ENCODE data around the gene IFIT2. TPM values are rescaled to one million over a fixed set of nuclear protein-coding genes. Genes with fewer than 3 reads are reported as not detected.
"Not testable (repeated sequence)": the region's sequence is repeated elsewhere in the genome, so short reads cannot be mapped to it uniquely, and the experiment has no call there.

IFIT2 gene
- total and polyA plus RNA-seq, 2 experiments from 2014 or later: 0.10 TPM; not detected in 1

DNA sequence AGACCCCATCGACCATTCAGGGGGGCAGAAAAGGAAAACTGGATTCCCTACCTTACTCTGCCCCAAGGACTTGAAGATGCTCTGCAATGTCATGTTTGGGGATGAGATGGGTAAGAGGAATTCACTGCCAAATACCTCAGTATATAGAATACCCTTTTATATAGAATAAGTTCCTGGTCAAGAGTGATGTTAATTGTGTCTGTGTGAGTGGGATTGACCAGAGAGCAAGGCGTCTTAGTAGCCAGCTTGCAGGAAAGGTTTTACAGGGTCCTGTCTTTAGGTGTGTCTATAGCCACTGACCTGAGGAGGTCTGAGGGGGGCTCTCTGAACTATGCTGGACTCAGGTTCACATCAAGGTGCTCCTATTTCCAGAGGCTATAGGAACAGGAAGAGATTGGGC lies 27.3 kb downstream of the IFIT2 start (continued):
- TF ChIP-seq, protein P1, sequence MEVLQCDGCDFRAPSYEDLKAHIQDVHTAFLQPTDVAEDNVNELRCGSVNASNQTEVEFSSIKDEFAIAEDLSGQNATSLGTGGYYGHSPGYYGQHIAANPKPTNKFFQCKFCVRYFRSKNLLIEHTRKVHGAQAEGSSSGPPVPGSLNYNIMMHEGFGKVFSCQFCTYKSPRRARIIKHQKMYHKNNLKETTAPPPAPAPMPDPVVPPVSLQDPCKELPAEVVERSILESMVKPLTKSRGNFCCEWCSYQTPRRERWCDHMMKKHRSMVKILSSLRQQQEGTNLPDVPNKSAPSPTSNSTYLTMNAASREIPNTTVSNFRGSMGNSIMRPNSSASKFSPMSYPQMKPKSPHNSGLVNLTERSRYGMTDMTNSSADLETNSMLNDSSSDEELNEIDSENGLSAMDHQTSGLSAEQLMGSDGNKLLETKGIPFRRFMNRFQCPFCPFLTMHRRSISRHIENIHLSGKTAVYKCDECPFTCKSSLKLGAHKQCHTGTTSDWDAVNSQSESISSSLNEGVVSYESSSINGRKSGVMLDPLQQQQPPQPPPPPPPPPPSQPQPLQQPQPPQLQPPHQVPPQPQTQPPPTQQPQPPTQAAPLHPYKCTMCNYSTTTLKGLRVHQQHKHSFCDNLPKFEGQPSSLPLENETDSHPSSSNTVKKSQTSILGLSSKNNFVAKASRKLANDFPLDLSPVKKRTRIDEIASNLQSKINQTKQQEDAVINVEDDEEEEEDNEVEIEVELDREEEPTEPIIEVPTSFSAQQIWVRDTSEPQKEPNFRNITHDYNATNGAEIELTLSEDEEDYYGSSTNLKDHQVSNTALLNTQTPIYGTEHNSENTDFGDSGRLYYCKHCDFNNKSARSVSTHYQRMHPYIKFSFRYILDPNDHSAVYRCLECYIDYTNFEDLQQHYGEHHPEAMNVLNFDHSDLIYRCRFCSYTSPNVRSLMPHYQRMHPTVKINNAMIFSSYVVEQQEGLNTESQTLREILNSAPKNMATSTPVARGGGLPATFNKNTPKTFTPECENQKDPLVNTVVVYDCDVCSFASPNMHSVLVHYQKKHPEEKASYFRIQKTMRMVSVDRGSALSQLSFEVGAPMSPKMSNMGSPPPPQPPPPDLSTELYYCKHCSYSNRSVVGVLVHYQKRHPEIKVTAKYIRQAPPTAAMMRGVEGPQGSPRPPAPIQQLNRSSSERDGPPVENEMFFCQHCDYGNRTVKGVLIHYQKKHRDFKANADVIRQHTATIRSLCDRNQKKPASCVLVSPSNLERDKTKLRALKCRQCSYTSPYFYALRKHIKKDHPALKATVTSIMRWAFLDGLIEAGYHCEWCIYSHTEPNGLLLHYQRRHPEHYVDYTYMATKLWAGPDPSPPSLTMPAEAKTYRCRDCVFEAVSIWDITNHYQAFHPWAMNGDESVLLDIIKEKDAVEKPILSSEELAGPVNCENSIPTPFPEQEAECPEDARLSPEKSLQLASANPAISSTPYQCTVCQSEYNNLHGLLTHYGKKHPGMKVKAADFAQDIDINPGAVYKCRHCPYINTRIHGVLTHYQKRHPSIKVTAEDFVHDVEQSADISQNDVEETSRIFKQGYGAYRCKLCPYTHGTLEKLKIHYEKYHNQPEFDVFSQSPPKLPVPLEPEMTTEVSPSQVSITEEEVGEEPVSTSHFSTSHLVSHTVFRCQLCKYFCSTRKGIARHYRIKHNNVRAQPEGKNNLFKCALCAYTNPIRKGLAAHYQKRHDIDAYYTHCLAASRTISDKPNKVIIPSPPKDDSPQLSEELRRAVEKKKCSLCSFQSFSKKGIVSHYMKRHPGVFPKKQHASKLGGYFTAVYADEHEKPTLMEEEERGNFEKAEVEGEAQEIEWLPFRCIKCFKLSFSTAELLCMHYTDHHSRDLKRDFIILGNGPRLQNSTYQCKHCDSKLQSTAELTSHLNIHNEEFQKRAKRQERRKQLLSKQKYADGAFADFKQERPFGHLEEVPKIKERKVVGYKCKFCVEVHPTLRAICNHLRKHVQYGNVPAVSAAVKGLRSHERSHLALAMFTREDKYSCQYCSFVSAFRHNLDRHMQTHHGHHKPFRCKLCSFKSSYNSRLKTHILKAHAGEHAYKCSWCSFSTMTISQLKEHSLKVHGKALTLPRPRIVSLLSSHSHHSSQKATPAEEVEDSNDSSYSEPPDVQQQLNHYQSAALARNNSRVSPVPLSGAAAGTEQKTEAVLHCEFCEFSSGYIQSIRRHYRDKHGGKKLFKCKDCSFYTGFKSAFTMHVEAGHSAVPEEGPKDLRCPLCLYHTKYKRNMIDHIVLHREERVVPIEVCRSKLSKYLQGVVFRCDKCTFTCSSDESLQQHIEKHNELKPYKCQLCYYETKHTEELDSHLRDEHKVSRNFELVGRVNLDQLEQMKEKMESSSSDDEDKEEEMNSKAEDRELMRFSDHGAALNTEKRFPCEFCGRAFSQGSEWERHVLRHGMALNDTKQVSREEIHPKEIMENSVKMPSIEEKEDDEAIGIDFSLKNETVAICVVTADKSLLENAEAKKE (CRISPR knock-in tag; IDR thresholded peaks at IDR 0.05): no peak
- TF ChIP-seq ZNF114 (CRISPR knock-in tag; IDR thresholded peaks at IDR 0.05) (no peak), JUNB (IDR thresholded peaks at IDR 0.05; ENCODE audit: unreplicated experiment) (no peak)

DNA sequence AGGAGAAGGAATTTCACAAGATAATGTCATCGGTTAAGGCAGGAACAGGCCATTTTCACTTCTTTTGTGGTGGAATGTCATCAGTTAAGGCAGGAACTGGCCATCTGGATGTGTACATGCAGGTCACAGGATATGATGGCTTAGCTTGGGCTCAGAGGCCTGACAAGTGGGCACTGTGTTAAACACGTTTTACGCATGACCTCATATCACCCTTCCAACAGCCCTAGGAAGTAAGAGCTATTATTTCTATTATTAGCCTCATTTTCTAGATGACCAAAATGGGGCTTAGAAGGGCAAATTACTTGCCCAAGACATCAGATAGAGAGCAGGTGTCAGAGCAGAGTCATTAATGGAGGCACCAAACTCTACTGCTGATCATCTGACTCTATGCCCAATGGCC lies 28.2 kb downstream of the IFIT2 start:
- H2AFZ ChIP-seq; H3K36me3 Mint-ChIP-seq (ENCODE audit: low read depth); H3K79me2 ChIP-seq (replicated peaks; ENCODE audit: insufficient read depth); H3K4me3 ChIP-seq; H3F3A ChIP-seq (replicated peaks; ENCODE audit: low read depth); H3K27ac ChIP-seq (ENCODE audit: low read depth); ATAC-seq; H3K4me3 Mint-ChIP-seq; H3K4me2 ChIP-seq; H3K36me3 ChIP-seq (ENCODE audit: insufficient read depth); H4K20me1 ChIP-seq (replicated peaks; ENCODE audit: insufficient read depth); DNase-seq (ENCODE audit: low spot score); H3K27me3 ChIP-seq (ENCODE audit: insufficient read depth); H3K9me3 Mint-ChIP-seq; H3K9me2 ChIP-seq (ENCODE audit: insufficient read depth): not testable (repeated sequence)
- peaks cover 17% of the 10 kb centered on the region for H3K27me3 Mint-ChIP-seq (ENCODE audit: insufficient read depth, low read depth, poor library complexity)
- H3K27ac Mint-ChIP-seq: peak overlapping the region; percentile 60
- peaks cover 50% of the 10 kb centered on the region for H3K4me1 Mint-ChIP-seq
- H3K4me1 ChIP-seq (ENCODE audit: insufficient read depth): peaks cover 39% of the 10 kb centered on the region

DNA sequence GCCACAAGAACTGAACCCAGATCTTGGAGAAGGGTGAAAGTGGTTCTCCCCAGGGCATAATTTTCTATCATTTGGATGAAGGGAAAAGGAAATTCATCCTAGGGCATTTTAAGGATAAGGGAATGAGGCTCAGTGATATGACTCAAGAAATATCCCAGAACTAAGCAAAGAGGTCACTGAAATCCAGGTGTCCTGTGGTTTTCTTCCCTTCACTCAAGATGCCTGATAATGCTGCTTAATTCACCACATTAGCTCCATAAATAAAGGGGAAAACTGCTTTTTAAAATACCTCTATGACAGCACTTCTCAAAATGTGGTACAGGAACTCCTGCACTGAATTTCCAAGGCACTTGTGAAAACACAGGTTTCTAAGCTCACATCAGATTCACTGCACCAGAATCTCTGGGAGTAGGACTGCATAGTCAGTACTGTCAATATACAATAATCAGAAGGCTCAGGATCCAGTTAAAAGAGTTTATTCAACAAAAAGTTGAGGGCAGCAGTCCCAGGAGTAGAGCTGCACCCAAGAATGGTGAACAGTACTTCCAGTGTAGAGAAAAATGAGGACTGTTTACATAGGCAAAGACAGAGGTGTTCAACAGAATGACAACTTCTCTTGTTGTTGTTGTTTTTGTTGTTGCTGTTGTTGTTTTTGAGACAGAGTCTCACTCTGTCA lies 28.8 kb downstream of the IFIT2 start:
- Mint-ChIP-seq H3K36me3 (ENCODE audit: low read depth) (no peaks in the 10 kb centered on the region), H3K4me3 (no peak overlapping the region), H3K9me3 (no peaks in the 10 kb centered on the region; the same call in 2 of the 3 replicates), H3K27me3 (ENCODE audit: insufficient read depth, low read depth, poor library complexity) (peaks cover 17% of the 10 kb centered on the region), H3K4me1 (peaks cover 50% of the 10 kb centered on the region), H3K27ac (0 out of 2 replicates have a peak overlapping the region, but pooled peaks have one; percentile 32)
- ATAC-seq (no peak), DNase-seq (ENCODE audit: low spot score) (no peak)
- Histone ChIP-seq H4K20me1 (replicated peaks; ENCODE audit: insufficient read depth) (no peaks in the 10 kb centered on the region), H3K4me3 (no peak overlapping the region), H3K27ac (ENCODE audit: low read depth) (peak overlapping the region; percentile 33; the same call in 1 of the 2 replicates), H3F3A (replicated peaks; ENCODE audit: low read depth) (no peaks in the 10 kb centered on the region; the same call in 1 of the 2 replicates), H3K79me2 (replicated peaks; ENCODE audit: insufficient read depth) (no peaks in the 10 kb centered on the region), H3K27me3 (ENCODE audit: insufficient read depth) (no peaks in the 10 kb centered on the region), H3K4me1 (ENCODE audit: insufficient read depth) (peaks cover 39% of the 10 kb centered on the region), H3K9me2 (ENCODE audit: insufficient read depth) (no peaks in the 10 kb centered on the region; the same call in 1 of the 2 replicates), H3K36me3 (ENCODE audit: insufficient read depth) (no peaks in the 10 kb centered on the region), H2AFZ (no peak overlapping the region), H3K4me2 (no peak overlapping the region)
- TF ChIP-seq EZH2 (IDR thresholded peaks at IDR 0.05; ENCODE audit: low read depth, unreplicated experiment) (no peak), ZNF114 (CRISPR knock-in tag; IDR thresholded peaks at IDR 0.05) (no peak), EZH2phosphoT487 (IDR thresholded peaks at IDR 0.05; ENCODE audit: unreplicated experiment) (no peak), POLR2AphosphoS5 (IDR thresholded peaks at IDR 0.05; ENCODE audit: low read depth) (no peak), ZNF331 (CRISPR knock-in tag; IDR thresholded peaks at IDR 0.05; ENCODE audit: low read depth) (no peak), CREB1 (CRISPR knock-in tag; IDR thresholded peaks at IDR 0.05; ENCODE audit: low read depth) (no peak)
- TF ChIP-seq, protein P2, sequence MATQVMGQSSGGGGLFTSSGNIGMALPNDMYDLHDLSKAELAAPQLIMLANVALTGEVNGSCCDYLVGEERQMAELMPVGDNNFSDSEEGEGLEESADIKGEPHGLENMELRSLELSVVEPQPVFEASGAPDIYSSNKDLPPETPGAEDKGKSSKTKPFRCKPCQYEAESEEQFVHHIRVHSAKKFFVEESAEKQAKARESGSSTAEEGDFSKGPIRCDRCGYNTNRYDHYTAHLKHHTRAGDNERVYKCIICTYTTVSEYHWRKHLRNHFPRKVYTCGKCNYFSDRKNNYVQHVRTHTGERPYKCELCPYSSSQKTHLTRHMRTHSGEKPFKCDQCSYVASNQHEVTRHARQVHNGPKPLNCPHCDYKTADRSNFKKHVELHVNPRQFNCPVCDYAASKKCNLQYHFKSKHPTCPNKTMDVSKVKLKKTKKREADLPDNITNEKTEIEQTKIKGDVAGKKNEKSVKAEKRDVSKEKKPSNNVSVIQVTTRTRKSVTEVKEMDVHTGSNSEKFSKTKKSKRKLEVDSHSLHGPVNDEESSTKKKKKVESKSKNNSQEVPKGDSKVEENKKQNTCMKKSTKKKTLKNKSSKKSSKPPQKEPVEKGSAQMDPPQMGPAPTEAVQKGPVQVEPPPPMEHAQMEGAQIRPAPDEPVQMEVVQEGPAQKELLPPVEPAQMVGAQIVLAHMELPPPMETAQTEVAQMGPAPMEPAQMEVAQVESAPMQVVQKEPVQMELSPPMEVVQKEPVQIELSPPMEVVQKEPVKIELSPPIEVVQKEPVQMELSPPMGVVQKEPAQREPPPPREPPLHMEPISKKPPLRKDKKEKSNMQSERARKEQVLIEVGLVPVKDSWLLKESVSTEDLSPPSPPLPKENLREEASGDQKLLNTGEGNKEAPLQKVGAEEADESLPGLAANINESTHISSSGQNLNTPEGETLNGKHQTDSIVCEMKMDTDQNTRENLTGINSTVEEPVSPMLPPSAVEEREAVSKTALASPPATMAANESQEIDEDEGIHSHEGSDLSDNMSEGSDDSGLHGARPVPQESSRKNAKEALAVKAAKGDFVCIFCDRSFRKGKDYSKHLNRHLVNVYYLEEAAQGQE (IDR thresholded peaks at IDR 0.05; ENCODE audit: unreplicated experiment): no peak

Data from GM23338 (cell line).